Sigmoid colon (tissue), 4 donors: Measurements from ENCODE around the gene SMIM23.
"Not testable (repeated sequence)": the region's sequence is repeated elsewhere in the genome, so short reads cannot be mapped to it uniquely, and the experiment has no call there.

ENCODE experiments used
- EP300 ChIP-seq, 4 donors: sonication (generic); formaldehyde crosslinking; IDR thresholded peaks; one replicate each; pipeline ENCODE4 v1.6.1; 2017; ENCODE audit warnings: antibody characterized with exemption in 4 of 4
- POLR2A ChIP-seq, 2 donors: fragments of 450-650 bp; IDR thresholded peaks; one replicate each; pipeline ENCODE4 v1.6.1; 2016; ENCODE audit warnings: antibody characterized with exemption in 2 of 2, mild to moderate bottlenecking in 2 of 2, moderate library complexity in 2 of 2
- POLR2AphosphoS5 ChIP-seq, 4 donors: sonication (generic); formaldehyde crosslinking; IDR thresholded peaks; one replicate each; pipeline ENCODE4 v1.6.1; 2017; ENCODE audit warnings: antibody characterized with exemption in 4 of 4
- TF ChIP-seq, protein P1 (sequence below), 4 experiments: fragments of 450-650 bp in 3 of 4; fragments of 200-600 bp in 1 of 4; IDR thresholded peaks; one replicate each; pipeline ENCODE4 v1.5.1; 2016 to 2019; ENCODE audit warnings: antibody characterized with exemption in 4 of 4, mild to moderate bottlenecking in 3 of 4, moderate library complexity in 2 of 4

DNA sequence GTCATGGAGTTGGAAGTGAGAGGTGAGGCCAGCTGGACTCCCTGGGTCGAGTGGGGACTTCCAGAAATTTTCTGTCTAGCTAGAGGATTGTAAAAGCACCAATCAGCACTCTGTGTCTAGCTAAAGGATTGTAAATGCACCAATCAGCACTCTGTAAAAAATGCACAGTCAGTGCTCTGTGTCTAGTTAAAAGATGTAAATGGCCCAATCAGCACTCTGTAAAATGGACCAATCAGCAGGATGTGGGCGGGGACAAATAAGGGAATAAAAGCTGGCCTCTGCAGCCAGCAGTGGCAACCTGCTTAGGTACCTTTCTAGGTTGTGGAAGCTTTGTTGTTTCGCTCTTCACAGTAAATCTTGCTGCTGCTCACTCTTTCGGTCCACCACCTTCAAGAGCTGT, 3.9 kb upstream of the SMIM23 start:
- TF ChIP-seq, protein P1, sequence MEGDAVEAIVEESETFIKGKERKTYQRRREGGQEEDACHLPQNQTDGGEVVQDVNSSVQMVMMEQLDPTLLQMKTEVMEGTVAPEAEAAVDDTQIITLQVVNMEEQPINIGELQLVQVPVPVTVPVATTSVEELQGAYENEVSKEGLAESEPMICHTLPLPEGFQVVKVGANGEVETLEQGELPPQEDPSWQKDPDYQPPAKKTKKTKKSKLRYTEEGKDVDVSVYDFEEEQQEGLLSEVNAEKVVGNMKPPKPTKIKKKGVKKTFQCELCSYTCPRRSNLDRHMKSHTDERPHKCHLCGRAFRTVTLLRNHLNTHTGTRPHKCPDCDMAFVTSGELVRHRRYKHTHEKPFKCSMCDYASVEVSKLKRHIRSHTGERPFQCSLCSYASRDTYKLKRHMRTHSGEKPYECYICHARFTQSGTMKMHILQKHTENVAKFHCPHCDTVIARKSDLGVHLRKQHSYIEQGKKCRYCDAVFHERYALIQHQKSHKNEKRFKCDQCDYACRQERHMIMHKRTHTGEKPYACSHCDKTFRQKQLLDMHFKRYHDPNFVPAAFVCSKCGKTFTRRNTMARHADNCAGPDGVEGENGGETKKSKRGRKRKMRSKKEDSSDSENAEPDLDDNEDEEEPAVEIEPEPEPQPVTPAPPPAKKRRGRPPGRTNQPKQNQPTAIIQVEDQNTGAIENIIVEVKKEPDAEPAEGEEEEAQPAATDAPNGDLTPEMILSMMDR (IDR thresholded peaks at IDR 0.05): not testable (repeated sequence)
- TF ChIP-seq POLR2AphosphoS5, EP300, POLR2A (IDR thresholded peaks at IDR 0.05): not testable (repeated sequence)
